Neural cell (in vitro differentiated cells): ENCODE measurements around the gene HDAC1. TPM values are rescaled to one million over a fixed set of nuclear protein-coding genes. Genes with fewer than 3 reads are reported as not detected.

Experiments
- H2AFZ ChIP-seq: fragments of 200-600, 300-800 bp; sonication (generic), shearing (Covaris generic); 2 replicates; pipeline ENCODE4 v1.6.0; 2014; ENCODE audit warnings: low read depth, mild to moderate bottlenecking, antibody characterized with exemption, low read length, moderate library complexity
- H3F3A ChIP-seq: fragments of 200-600 bp; shearing (Covaris generic); 2 replicates; pipeline ENCODE4 v1.6.1; 2016; ENCODE audit warnings: mild to moderate bottlenecking, moderate library complexity, mixed read lengths, antibody characterized with exemption, low read length; ENCODE audit not compliant: insufficient read depth, poor library complexity, severe bottlenecking
- H3K27ac ChIP-seq: fragments of 200-600, 300-800 bp; sonication (generic), shearing (Covaris generic); 2 replicates; pipeline ENCODE4 v1.5.1; 2014; ENCODE audit warnings: mild to moderate bottlenecking, low read length, moderate library complexity
- H3K27me3 ChIP-seq: fragments of 300-800, 200-600 bp; sonication (generic), shearing (Covaris generic); 2 replicates; pipeline ENCODE4 v1.6.0; 2014; ENCODE audit warnings: mild to moderate bottlenecking, low read depth, low read length, moderate library complexity; ENCODE audit not compliant: insufficient read depth
- H3K36me3 ChIP-seq: fragments of 300-800, 200-600 bp; sonication (generic), shearing (Covaris generic); 2 replicates; pipeline ENCODE4 v1.5.1; 2014; ENCODE audit warnings: mild to moderate bottlenecking, antibody characterized with exemption, low read length, moderate library complexity; ENCODE audit not compliant: insufficient read depth
- H3K4me2 ChIP-seq: fragments of 300-800, 200-600 bp; sonication (generic), shearing (Covaris generic); 2 replicates; pipeline ENCODE4 v1.6.0; 2014; ENCODE audit warnings: mild to moderate bottlenecking, low read length
- H3K4me3 ChIP-seq: fragments of 300-800, 200-600 bp; sonication (generic), shearing (Covaris generic); 2 replicates; pipeline ENCODE4 v1.5.1; 2014; ENCODE audit warnings: mild to moderate bottlenecking, low read length, moderate library complexity
- H3K79me2 ChIP-seq: fragments of 200-600 bp; shearing (Covaris generic); replicated peaks from 2 replicates; pipeline ENCODE4 v1.6.0; 2014; ENCODE audit warnings: mild to moderate bottlenecking, low read length, moderate library complexity; ENCODE audit not compliant: insufficient read depth
- H3K9ac ChIP-seq: fragments of 300-800, 200-600 bp; sonication (generic), shearing (Covaris generic); 2 replicates; pipeline ENCODE4 v1.6.1; 2016; ENCODE audit warnings: mild to moderate bottlenecking, low read length, mixed read lengths
- H3K9me2 ChIP-seq: fragments of 200-600 bp; shearing (Covaris generic); 2 replicates; pipeline ENCODE4 v1.6.1; 2016; ENCODE audit warnings: mild to moderate bottlenecking, low read length, mixed read lengths; ENCODE audit not compliant: insufficient read depth
- H3K9me3 ChIP-seq: fragments of 200-600, 300-800 bp; sonication (generic), shearing (Covaris generic); 2 replicates; pipeline ENCODE4 v1.6.1; 2016; ENCODE audit warnings: mild to moderate bottlenecking, mixed run types, low read length, moderate library complexity, mixed read lengths
- H4K20me1 ChIP-seq: fragments of 200-600 bp; shearing (Covaris generic); 2 replicates; pipeline ENCODE4 v1.6.1; 2016; ENCODE audit warnings: mild to moderate bottlenecking, mixed run types; ENCODE audit not compliant: insufficient read depth
- CTCF ChIP-seq: fragments of 450-650 bp; IDR thresholded peaks from 2 replicates; pipeline ENCODE4 v1.5.1; 2014; ENCODE audit warnings: antibody characterized with exemption, mild to moderate bottlenecking, moderate library complexity; ENCODE audit not compliant: poor library complexity, severe bottlenecking
- EP300 ChIP-seq: fragments of 450-650 bp; conservative IDR thresholded peaks from 2 replicates; pipeline ENCODE4 v1.6.1; 2014; ENCODE audit warnings: antibody characterized with exemption, mild to moderate bottlenecking, moderate library complexity; ENCODE audit not compliant: poor library complexity, severe bottlenecking
- EZH2 ChIP-seq: fragments of 200-600, 300-800 bp; shearing (Covaris generic), sonication (generic); IDR thresholded peaks from 2 replicates; pipeline ENCODE4 v1.6.1; 2014; ENCODE audit warnings: antibody characterized with exemption, low read length, borderline replicate concordance, mild to moderate bottlenecking; ENCODE audit not compliant: insufficient read depth, poor library complexity, severe bottlenecking
- MXI1 ChIP-seq: fragments of 450-650 bp; conservative IDR thresholded peaks from 2 replicates; pipeline ENCODE4 v1.6.1; 2014; ENCODE audit warnings: antibody characterized with exemption, mild to moderate bottlenecking; ENCODE audit not compliant: poor library complexity, severe bottlenecking
- POLR2AphosphoS5 ChIP-seq: IDR thresholded peaks from 2 replicates; pipeline ENCODE4 v1.6.1; 2012
- RAD21 ChIP-seq: fragments of 450-650 bp; conservative IDR thresholded peaks from 2 replicates; pipeline ENCODE4 v1.6.1; 2014; ENCODE audit warnings: antibody characterized with exemption, mild to moderate bottlenecking, moderate library complexity
- REST ChIP-seq: IDR thresholded peaks from 2 replicates; pipeline ENCODE4 v1.6.1; 2012; ENCODE audit warnings: borderline replicate concordance
- SMC3 ChIP-seq: fragments of 450-650 bp; conservative IDR thresholded peaks from 2 replicates; pipeline ENCODE4 v1.6.1; 2014; ENCODE audit warnings: antibody characterized with exemption, mild to moderate bottlenecking, moderate library complexity; ENCODE audit not compliant: poor library complexity
- TAF1 ChIP-seq: IDR thresholded peaks from 2 replicates; pipeline ENCODE4 v1.6.1; 2012; ENCODE audit warnings: low read depth
- polyA plus RNA-seq: library from polyadenylated mRNA; depleted of rRNA; stranded (reverse); fragments of >200 nt; gene quantifications from 2 replicates; pipeline ENCODE4 v1.2.3, GENCODE V29; 2014

Gene HDAC1
- polyA plus RNA-seq, 1 donor from 2014 or later: 60.8 TPM

- H3K79me2 ChIP-seq: no peaks in the 10 kb centered on the region
- no peak within 1 kb of the TSS for H2AFZ ChIP-seq
- H3K9me3 ChIP-seq: no peaks in the 10 kb centered on the region
- no peaks in the 10 kb centered on the region for H3K36me3 ChIP-seq
- no peaks in the 10 kb centered on the region for H3F3A ChIP-seq
- peaks cover under 1% of the 10 kb centered on the region for H3K27me3 ChIP-seq
- H3K9me2 ChIP-seq: no peaks in the 10 kb centered on the region
- H3K9ac ChIP-seq: no peak within 1 kb of the TSS
- no peaks in the 10 kb centered on the region for H4K20me1 ChIP-seq
- H3K27ac ChIP-seq: no peak within 1 kb of the TSS
- H3K4me3 ChIP-seq: no peak within 1 kb of the TSS
- no peak within 1 kb of the TSS for H3K4me2 ChIP-seq
- TF ChIP-seq EP300: no peak
- no peak for TF ChIP-seq TAF1
- TF ChIP-seq MXI1: no peak
- no peak for TF ChIP-seq REST
- TF ChIP-seq CTCF: no peak
- no peak for TF ChIP-seq POLR2AphosphoS5
- no peak for TF ChIP-seq EZH2
- TF ChIP-seq SMC3: no peak
- TF ChIP-seq RAD21: no peak
These were observed 45.0 kb upstream of the HDAC1 start, which contains the start of gene FAM167B for GRCh38 chr1:32246888-32247273. TSS of gene FAM167B (plus strand) at chr1:32247222. CDS start at chr1:32247422, 200 bp downstream.

GRCh38 chr1:32247452-32247851 is 44.4 kb upstream of the HDAC1 start:
- Histone ChIP-seq H4K20me1 (no peaks in the 10 kb centered on the region), H3K79me2 (no peaks in the 10 kb centered on the region), H3K9me2 (no peaks in the 10 kb centered on the region), H3K4me3 (no peak overlapping the region), H3F3A (no peaks in the 10 kb centered on the region), H3K36me3 (no peaks in the 10 kb centered on the region), H3K27ac (no peak overlapping the region), H2AFZ (no peak overlapping the region), H3K4me2 (no peak overlapping the region), H3K9ac (no peak overlapping the region), H3K9me3 (no peaks in the 10 kb centered on the region), H3K27me3 (no peaks in the 10 kb centered on the region)
- TF ChIP-seq REST (no peak), POLR2AphosphoS5 (no peak), MXI1 (no peak), CTCF (no peak), EZH2 (no peak), EP300 (no peak)
